ENCODE results near the gene IP6K1. TPM values are rescaled to one million over a fixed set of nuclear protein-coding genes. Genes with fewer than 3 reads are reported as not detected.
"Not testable (repeated sequence)": the region's sequence is repeated elsewhere in the genome, so short reads cannot be mapped to it uniquely, and the experiment has no call there.

Gene IP6K1
- 34.7 and 38.2 TPM in 2 replicates for total RNA-seq (2014; rRNA removed; shearing (Covaris generic))

DNA sequence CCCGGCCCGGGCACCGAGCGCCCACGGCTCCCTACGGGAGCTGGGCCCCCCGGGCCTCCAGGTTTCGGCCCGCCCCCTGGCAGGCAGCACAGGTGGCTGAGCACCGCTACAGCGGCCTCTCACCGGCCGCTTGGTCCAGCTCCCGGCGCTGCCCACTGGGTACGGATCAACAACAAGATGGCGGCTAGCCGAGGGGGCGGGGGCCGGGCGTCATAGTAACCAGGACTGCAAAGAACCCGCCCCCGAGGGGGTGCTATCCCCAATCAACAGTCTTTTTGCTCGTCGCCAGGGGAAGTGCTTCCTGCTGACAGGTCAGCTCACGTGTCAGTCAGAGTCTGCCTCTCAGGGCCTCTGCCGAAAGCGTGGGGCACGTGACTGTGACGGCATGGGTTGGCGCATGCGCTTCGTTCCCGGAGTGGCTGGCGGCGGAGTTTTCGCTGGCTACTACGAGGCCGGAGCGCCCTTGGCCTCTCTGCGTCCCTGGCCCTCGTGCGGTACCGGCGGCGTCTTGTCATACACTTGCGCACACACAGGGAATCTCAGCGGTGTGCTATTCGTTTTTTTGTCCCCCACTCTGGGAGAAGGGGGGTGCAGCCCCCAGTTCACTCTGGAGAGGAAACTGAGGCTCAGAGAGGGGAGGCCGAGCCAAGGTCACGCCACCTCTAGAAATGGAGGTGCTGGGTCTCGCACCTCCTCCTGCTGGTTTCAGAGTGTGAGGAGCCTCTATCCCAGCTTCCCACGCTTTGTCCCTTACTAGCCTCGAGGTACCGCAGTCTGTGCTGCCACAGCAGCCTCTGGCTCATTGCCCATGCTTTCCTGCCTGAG, at the start of gene IP6K1:
Gene IP6K1 (minus strand): TSS at position 186 of the 825 bp plus-strand sequence. CDS start 38,502 bp downstream, outside the sequence.
- H3K27me3 ChIP-seq (ENCODE audit: control insufficient read depth, insufficient read depth, low read length): no peaks in the 10 kb centered on the region
- DNase-seq: peak; percentile 100
- H3K36me3 ChIP-seq (replicated peaks; ENCODE audit: control insufficient read depth, insufficient read depth, low read length): no peaks in the 10 kb centered on the region; the same call in 1 of the 2 replicates
- peak within 1 kb of the TSS; percentile 91 for H3K4me3 ChIP-seq (ENCODE audit: insufficient read depth, low read depth, low read length)

DNA sequence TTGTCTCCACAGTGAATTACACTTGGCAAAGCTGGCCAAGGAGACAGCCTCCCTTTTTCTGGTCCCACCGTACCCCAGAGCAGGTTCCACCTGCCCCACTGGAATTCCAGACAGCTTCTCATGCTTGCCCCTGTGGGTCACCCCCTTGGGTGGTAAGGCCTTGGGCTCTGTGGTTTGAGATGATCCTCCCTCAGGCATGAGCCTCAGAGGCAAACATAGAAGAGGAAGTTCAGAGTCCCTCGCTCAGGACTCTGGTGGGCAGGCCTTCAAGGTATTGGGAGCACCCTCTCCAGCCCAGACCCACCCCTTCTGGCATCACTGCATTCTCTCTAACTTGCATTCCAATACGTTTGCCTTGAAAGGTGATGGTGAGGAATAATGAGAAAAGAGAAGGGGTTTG, 45.0 kb upstream of the IP6K1 start:
- Histone ChIP-seq H3K36me3 (replicated peaks; ENCODE audit: control insufficient read depth, insufficient read depth, low read length) (peaks cover 27% of the 10 kb centered on the region), H3K27me3 (ENCODE audit: control insufficient read depth, insufficient read depth, low read length) (no peaks in the 10 kb centered on the region), H3K4me3 (ENCODE audit: insufficient read depth, low read depth, low read length) (no peak overlapping the region)
- DNase-seq: no peak

- no peak overlapping the region for H3K4me3 ChIP-seq (ENCODE audit: insufficient read depth, low read depth, low read length)
- no peak for DNase-seq
- no peaks in the 10 kb centered on the region for H3K27me3 ChIP-seq (ENCODE audit: control insufficient read depth, insufficient read depth, low read length)
- H3K36me3 ChIP-seq (replicated peaks; ENCODE audit: control insufficient read depth, insufficient read depth, low read length): peaks cover 20% of the 10 kb centered on the region
Measured at GRCh38 chr3:49826016-49826415, 39.7 kb upstream of the IP6K1 start.

DNA sequence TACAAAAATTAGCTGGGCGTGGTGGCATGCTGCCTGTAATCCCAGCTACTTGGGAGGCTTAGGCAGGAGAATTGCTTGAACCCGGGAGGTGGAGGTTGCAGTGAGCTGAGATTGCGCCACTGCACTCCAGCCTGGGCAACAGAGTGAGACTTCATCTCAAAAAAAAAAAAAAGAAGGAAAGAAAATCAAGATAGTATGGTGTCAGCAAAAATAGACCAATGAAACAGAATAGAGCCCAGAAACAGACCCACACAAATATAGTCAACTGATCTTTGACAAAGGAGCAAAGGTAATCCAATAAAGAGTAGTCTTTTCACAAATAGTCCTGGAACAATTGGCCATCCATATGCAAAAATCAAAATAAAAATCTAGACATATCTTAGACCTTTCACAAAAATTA, 36.8 kb upstream of the IP6K1 start:
- not testable (repeated sequence) for H3K27me3 ChIP-seq (ENCODE audit: control insufficient read depth, insufficient read depth, low read length); H3K36me3 ChIP-seq (replicated peaks; ENCODE audit: control insufficient read depth, insufficient read depth, low read length); DNase-seq; H3K4me3 ChIP-seq (ENCODE audit: insufficient read depth, low read depth, low read length)

DNA sequence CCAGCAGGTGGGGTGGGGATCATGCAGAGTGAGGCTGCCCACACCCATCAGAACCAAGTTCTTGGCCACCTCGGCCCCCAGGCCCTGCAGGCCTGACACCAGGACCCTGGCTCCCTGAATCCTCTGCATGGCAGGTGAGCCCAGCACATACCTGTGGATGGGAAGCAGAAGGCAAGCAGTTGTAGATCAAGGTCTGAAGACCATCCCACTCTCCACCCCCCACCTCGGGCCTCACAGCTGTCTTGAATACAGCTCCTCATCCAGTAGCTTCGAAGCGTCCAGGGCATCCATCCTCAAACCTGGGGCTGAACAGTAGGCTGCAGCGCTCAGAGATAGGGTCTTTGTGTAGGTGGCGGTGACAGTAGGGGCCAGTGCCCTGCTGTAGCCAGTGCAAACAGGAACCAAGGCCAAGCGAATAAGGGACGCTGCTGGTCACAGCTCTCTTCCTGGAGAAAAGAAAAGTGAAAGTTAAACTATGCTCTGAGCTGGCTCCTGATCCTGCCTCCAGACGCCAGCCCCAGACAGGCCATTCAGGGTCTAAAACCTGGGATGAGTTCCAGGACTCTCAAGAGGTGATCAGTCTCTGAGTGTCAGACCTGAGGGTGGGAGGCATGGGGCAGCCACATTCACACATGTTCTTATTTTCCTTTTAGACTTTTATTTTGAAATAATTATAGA, 27.3 kb upstream of the IP6K1 start, which contains the start of gene UBA7:
Gene UBA7 (minus strand): TSS at position 457 of the 678 bp plus-strand sequence. CDS start 166 bp downstream, at position 291.
- Histone ChIP-seq H3K36me3 (replicated peaks; ENCODE audit: control insufficient read depth, insufficient read depth, low read length) (no peaks in the 10 kb centered on the region), H3K4me3 (ENCODE audit: insufficient read depth, low read depth, low read length) (no peak within 1 kb of the TSS), H3K27me3 (ENCODE audit: control insufficient read depth, insufficient read depth, low read length) (no peaks in the 10 kb centered on the region)
- DNase-seq: peak; percentile 43

- DNase-seq: peak; percentile 24
- H3K4me3 ChIP-seq (ENCODE audit: insufficient read depth, low read depth, low read length): no peak overlapping the region
- no peaks in the 10 kb centered on the region for H3K27me3 ChIP-seq (ENCODE audit: control insufficient read depth, insufficient read depth, low read length)
- no peaks in the 10 kb centered on the region for H3K36me3 ChIP-seq (replicated peaks; ENCODE audit: control insufficient read depth, insufficient read depth, low read length)
Measured at GRCh38 chr3:49812916-49813496, 26.7 kb upstream of the IP6K1 start.

DNA sequence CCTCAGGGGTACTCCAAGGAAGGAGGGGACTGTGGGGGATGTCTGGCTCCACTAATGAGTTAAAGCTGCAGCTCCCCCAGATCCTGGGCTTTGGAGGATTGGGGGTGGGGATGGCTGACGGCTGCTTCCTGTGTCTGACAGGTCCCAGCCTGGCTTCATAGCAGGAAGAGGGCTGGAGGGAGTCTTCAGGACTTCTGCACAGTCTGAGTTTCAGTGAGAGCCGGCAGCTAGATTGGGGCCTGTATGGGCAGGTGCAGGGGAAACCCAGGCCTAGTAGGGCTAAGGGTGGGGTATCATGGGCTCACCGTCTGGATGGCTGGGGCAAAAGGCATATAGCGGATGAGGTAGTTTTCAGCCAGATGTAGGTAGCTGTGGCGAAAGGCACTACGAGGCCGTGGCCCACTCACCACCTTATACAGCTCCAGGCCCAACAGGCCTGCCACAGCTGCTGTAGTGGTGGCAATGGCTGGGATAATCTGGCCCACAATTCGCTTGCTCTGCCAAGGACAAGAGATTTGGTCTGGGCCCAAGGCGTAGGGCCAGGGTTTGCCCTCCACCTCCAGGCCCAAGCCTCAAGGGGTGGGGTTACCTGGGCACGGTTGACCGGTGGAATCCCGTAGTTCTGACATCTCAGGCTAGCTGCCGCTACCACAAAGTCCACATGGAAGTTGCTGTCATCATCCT, 21.2 kb upstream of the IP6K1 start:
- peaks cover 14% of the 10 kb centered on the region for H3K27me3 ChIP-seq (ENCODE audit: control insufficient read depth, insufficient read depth, low read length)
- H3K4me3 ChIP-seq (ENCODE audit: insufficient read depth, low read depth, low read length): no peak overlapping the region
- DNase-seq: peak; percentile 17
- H3K36me3 ChIP-seq (replicated peaks; ENCODE audit: control insufficient read depth, insufficient read depth, low read length): no peaks in the 10 kb centered on the region

DNA sequence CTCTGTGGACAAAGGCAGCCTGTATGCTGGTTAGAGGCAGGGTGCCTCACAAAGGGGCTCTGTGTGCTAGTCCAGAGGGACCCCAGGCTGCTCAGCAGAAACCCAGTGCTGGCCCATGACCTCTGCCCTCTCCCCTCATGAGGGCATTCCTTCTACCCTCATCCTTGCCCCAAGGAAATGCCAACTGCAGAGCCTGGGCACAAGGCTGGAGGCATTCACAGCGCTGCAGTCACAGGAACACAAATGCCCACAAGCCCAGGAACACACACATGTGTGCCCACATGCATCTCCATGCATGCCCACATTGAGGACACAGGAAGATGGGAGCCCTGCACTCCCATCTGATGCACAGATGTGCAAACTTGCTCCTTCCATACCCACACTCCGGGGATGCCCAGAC, 20.5 kb upstream of the IP6K1 start:
- DNase-seq: no peak
- H3K4me3 ChIP-seq (ENCODE audit: insufficient read depth, low read depth, low read length): no peak overlapping the region
- no peaks in the 10 kb centered on the region for H3K36me3 ChIP-seq (replicated peaks; ENCODE audit: control insufficient read depth, insufficient read depth, low read length)
- peaks cover 15% of the 10 kb centered on the region for H3K27me3 ChIP-seq (ENCODE audit: control insufficient read depth, insufficient read depth, low read length)

DNA sequence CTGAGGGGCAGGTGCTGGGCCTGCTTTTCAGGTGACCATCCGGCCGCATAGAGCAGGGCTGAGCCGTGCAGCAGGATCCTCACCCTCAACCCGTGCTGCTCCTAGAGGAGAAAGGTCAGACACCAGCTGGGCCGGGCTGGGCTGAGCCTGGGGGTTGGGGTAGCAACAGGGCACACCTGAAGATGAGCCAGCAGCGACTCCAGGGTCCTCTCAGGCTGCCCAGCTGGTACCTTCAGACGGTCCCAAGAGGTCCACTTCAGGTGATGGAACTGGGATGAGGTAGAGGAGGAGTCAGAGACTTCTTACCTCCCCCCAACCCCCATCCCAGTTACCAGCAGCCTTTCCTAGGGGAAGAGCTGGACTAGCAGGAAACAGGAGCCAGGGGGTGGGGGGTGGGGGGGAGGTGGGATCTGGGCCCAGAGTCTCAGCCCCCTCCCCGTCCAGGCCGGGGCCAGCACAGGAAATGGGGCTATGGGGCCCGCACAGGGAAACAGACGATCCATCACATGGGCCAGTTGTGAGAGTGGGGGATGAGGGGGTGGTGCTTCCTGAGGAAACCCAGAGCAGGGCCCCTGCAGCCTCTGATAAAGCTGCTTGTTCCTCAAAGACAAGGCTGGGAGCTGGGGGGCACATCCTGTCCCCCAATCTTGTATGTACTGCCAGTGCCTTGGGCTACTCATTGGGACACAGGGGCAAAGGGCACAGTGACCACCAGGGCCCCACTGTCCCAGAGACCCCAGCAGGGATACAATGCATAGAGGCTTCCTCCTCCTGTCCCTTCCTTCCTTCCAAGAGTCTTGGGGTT, 19.8 kb upstream of the IP6K1 start:
- peak; percentile 72 for DNase-seq
- no peak overlapping the region for H3K4me3 ChIP-seq (ENCODE audit: insufficient read depth, low read depth, low read length)
- no peaks in the 10 kb centered on the region for H3K36me3 ChIP-seq (replicated peaks; ENCODE audit: control insufficient read depth, insufficient read depth, low read length)
- H3K27me3 ChIP-seq (ENCODE audit: control insufficient read depth, insufficient read depth, low read length): peaks cover 17% of the 10 kb centered on the region

DNA sequence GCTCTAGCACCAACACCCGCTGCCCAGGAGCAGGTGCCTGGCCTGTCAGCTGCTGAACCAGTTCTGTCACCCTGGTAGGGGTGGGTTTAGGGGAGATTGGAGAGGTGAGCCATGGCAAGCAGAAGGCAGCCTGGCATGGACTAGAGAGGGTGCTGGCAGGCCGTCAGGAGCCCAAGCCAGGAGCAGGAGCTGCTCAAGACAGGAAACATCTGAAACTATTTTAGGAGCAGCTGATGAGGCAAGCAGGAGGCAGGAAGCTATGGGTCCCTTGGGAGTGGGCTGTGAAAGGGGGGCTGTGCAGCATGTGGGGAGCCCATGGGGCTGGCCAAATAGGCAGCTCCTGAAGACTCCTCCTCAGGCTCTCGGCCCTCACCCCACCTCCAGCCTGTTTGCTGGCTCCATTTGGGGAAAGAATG, 19.0 kb upstream of the IP6K1 start:
- no peak for DNase-seq
- Histone ChIP-seq H3K27me3 (ENCODE audit: control insufficient read depth, insufficient read depth, low read length) (peaks cover 17% of the 10 kb centered on the region), H3K4me3 (ENCODE audit: insufficient read depth, low read depth, low read length) (no peak overlapping the region)

DNA sequence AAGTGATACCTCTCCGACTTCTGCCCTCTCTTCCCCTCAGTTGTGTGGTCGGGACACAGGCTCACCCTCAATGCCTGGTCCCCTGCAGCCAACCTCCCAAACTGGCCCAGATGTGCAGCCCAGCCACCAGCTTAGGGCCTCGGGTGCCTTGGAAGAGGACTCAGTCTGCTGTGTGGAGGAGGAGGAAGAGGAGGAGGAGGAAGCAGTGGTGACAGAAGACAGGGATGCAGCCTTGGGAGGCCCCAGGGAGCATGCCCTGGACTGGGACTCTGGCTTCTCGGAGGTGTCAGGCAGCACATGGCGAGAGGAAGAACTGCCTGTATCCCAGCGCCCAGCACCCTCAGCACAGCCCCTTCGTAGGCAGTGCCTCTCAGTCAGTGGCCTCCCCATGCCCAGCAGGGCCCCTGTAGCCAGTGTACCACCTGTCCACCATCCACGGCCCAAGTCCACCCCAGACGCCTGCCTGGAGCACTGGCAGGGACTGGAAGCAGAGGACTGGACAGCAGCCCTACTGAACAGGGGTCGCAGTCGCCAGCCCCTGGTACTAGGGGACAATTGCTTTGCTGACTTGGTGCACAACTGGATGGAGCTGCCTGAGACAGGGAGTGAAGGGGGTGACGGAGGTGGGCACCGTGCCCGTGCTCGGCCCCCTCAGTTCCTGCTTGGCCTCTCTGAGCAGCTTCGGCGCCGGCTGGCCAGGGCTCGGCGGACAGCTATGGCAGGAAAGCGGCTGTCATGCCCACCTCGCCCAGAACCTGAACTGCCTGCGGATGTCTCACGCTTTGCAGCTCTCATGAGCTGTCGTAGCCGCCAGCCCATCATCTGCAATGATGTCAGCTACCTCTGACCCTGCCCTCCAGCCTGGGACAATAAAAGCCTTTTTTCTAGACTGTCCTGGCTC, 18.0 kb upstream of the IP6K1 start:
- Histone ChIP-seq H3K4me3 (ENCODE audit: insufficient read depth, low read depth, low read length) (no peak overlapping the region), H3K27me3 (ENCODE audit: control insufficient read depth, insufficient read depth, low read length) (peaks cover 17% of the 10 kb centered on the region), H3K36me3 (replicated peaks; ENCODE audit: control insufficient read depth, insufficient read depth, low read length) (no peaks in the 10 kb centered on the region)
- DNase-seq: peak; percentile 43

More for the DNA sequence above, 19.0 kb upstream of the IP6K1 start:
- no peaks in the 10 kb centered on the region for H3K36me3 ChIP-seq (replicated peaks; ENCODE audit: control insufficient read depth, insufficient read depth, low read length)

DNA sequence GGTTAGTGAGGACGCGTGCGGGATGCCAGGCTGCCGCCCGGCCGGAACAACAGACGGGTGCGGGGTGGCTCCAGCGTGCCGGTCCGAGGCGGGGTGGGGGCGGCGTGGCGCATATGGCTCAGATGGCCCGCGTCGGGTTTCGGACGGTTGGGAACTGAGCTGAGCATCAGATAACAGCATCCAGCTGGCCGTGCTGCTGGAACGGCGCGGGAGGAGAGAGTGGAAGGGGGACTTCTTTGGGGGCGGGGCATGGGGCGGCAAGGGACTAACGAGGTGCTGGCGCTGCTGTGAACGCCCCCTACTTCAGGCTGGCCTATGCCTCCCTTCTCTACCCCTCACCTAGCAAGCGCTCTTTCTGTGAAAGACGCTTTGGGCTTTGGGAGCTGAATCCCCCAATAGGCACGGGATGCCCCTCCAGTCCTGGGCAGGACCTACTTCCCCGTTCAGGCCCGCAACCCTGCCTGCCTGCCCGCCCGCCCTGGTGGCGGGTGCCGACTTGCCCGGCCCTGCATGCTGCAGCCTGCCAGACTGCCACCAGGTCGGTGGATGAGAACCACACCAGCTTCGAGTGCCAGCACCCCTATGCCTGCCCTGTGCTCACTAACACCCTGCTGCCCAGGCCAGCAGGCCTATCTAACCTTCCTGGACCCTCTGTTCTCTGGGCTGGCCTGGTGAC, 17.3 kb upstream of the IP6K1 start:
- Histone ChIP-seq H3K36me3 (replicated peaks; ENCODE audit: control insufficient read depth, insufficient read depth, low read length) (no peaks in the 10 kb centered on the region), H3K27me3 (ENCODE audit: control insufficient read depth, insufficient read depth, low read length) (peaks cover 17% of the 10 kb centered on the region), H3K4me3 (ENCODE audit: insufficient read depth, low read depth, low read length) (peak overlapping the region; percentile 79)
- peak; percentile 89 for DNase-seq

Measured in H7 (cell line).